ENCODE measurements around the gene LTO1.

LTO1 gene

GRCh38 chr11:69639831-69640230, 35.3 kb downstream of the LTO1 start:
- peak overlapping the region in 1 of 10 experiments; percentile 43; a peak in 2 of 20 replicates for H3K4me3 ChIP-seq
- no peak overlapping the region for H3K27ac ChIP-seq
- H4K20me1 ChIP-seq = peaks cover 0 to 75% (median 58%) of the 10 kb centered on the region in 11 experiments; a peak in 17 of 22 replicates
- peak overlapping the region in 3 of 11 experiments; percentile 67 to 97 (median 97); a peak in 5 of 22 replicates for H3K4me2 ChIP-seq
- H3K9ac ChIP-seq = no peak overlapping the region
- H3K36me3 ChIP-seq = no peaks in the 10 kb centered on the region
- H3K4me1 ChIP-seq = peaks cover 34 to 48% (median 41%) of the 10 kb centered on the region in 10 experiments
- no peaks in the 10 kb centered on the region for H3K9me3 ChIP-seq (replicated peaks in 1 of 11)
- no peak for TF ChIP-seq Cebpa-rat (IDR thresholded peaks at IDR 0.05)
- peaks cover 83 to 97% (median 91%) of the 10 kb centered on the region in 11 experiments for H3K27me3 ChIP-seq

GRCh38 chr11:69638941-69639681, 36.0 kb downstream of the LTO1 start:
- no peaks in the 10 kb centered on the region for H3K9me3 ChIP-seq (replicated peaks in 1 of 11)
- peak overlapping the region; percentile 26 to 66 (median 48); a peak in 19 of 20 replicates for H3K4me3 ChIP-seq
- no peak for TF ChIP-seq Cebpa-rat (IDR thresholded peaks at IDR 0.05)
- peaks cover 91 to 99% (median 96%) of the 10 kb centered on the region in 11 experiments for H3K27me3 ChIP-seq
- H3K4me1 ChIP-seq = peaks cover 34 to 48% (median 41%) of the 10 kb centered on the region in 10 experiments
- peaks cover 0 to 73% (median 54%) of the 10 kb centered on the region in 11 experiments; a peak in 17 of 22 replicates for H4K20me1 ChIP-seq
- H3K4me2 ChIP-seq = peak overlapping the region; percentile 70 to 90 (median 83)
- no peak overlapping the region for H3K27ac ChIP-seq
- H3K36me3 ChIP-seq = no peaks in the 10 kb centered on the region
- peak overlapping the region in 3 of 11 experiments; percentile 5 to 48 (median 43); a peak in 3 of 22 replicates for H3K9ac ChIP-seq

- H3K36me3 ChIP-seq = no peaks in the 10 kb centered on the region
- TF ChIP-seq Cebpa-rat (IDR thresholded peaks at IDR 0.05) = no peak
- no peak overlapping the region for H3K27ac ChIP-seq
- H3K4me2 ChIP-seq = peak overlapping the region; percentile 70 to 90 (median 83)
- peaks cover 95 to 100% (median 100%) of the 10 kb centered on the region in 11 experiments for H3K27me3 ChIP-seq
- peaks cover 0 to 70% (median 50%) of the 10 kb centered on the region in 11 experiments; a peak in 17 of 22 replicates for H4K20me1 ChIP-seq
- peak overlapping the region; percentile 26 to 66 (median 48); a peak in 19 of 20 replicates for H3K4me3 ChIP-seq
- H3K9me3 ChIP-seq (replicated peaks in 1 of 11) = no peaks in the 10 kb centered on the region
- H3K4me1 ChIP-seq = peaks cover 34 to 47% (median 40%) of the 10 kb centered on the region in 10 experiments
- peak overlapping the region in 2 of 11 experiments; percentile 5 to 43; a peak in 2 of 22 replicates for H3K9ac ChIP-seq
These were observed 36.9 kb downstream of the LTO1 start for GRCh38 chr11:69637941-69638871.

GRCh38 chr11:69637198-69637940, 37.8 kb downstream of the LTO1 start:
- Histone ChIP-seq H3K9me3 (replicated peaks in 1 of 11) (no peaks in the 10 kb centered on the region), H3K4me3 (peak overlapping the region in 8 of 10 experiments; percentile 36 to 66 (median 50); a peak in 10 of 20 replicates), H4K20me1 (peaks cover 0 to 70% (median 50%) of the 10 kb centered on the region in 11 experiments; a peak in 17 of 22 replicates), H3K27ac (no peak overlapping the region), H3K27me3 (peaks cover 87 to 97% (median 95%) of the 10 kb centered on the region in 11 experiments), H3K4me2 (peak overlapping the region; percentile 70 to 90 (median 83)), H3K36me3 (no peaks in the 10 kb centered on the region), H3K4me1 (peaks cover 34 to 46% (median 40%) of the 10 kb centered on the region in 10 experiments), H3K9ac (no peak overlapping the region)
- TF ChIP-seq Cebpa-rat (IDR thresholded peaks at IDR 0.05) = no peak

- Histone ChIP-seq H3K27ac (no peak overlapping the region), H3K4me3 (peak overlapping the region in 3 of 10 experiments; percentile 36 to 66 (median 55); a peak in 2 of 20 replicates), H3K9me3 (replicated peaks in 1 of 11) (no peaks in the 10 kb centered on the region), H3K4me1 (peaks cover 34 to 39% (median 36%) of the 10 kb centered on the region in 10 experiments), H3K9ac (no peak overlapping the region), H3K27me3 (peaks cover 79 to 90% (median 88%) of the 10 kb centered on the region in 11 experiments), H3K4me2 (peak overlapping the region in 7 of 11 experiments; percentile 77 to 90 (median 84); a peak in 8 of 22 replicates), H4K20me1 (peaks cover 0 to 70% (median 50%) of the 10 kb centered on the region in 11 experiments; a peak in 17 of 22 replicates), H3K36me3 (no peaks in the 10 kb centered on the region)
- TF ChIP-seq Cebpa-rat (IDR thresholded peaks at IDR 0.05) = 0 out of 22 replicates have a peak, but pooled peaks of 1 of the 11 experiments have one; percentile 15
These were observed 38.5 kb downstream of the LTO1 start for GRCh38 chr11:69636512-69637197.

- Histone ChIP-seq H4K20me1 (peaks cover 0 to 63% (median 45%) of the 10 kb centered on the region in 11 experiments; a peak in 17 of 22 replicates), H3K4me2 (no peak overlapping the region), H3K9ac (no peak overlapping the region), H3K36me3 (no peaks in the 10 kb centered on the region), H3K27me3 (peaks cover 72 to 85% (median 81%) of the 10 kb centered on the region in 11 experiments), H3K4me3 (no peak overlapping the region), H3K4me1 (peaks cover 28 to 32% (median 30%) of the 10 kb centered on the region in 10 experiments), H3K27ac (no peak overlapping the region), H3K9me3 (replicated peaks in 1 of 11) (no peaks in the 10 kb centered on the region)
- no peak for TF ChIP-seq Cebpa-rat (IDR thresholded peaks at IDR 0.05)
These were observed 39.2 kb downstream of the LTO1 start for GRCh38 chr11:69635804-69636511.

GRCh38 chr11:69635195-69635594, 40.0 kb downstream of the LTO1 start:
- Histone ChIP-seq H3K4me1 (peaks cover 22 to 27% (median 24%) of the 10 kb centered on the region in 10 experiments), H3K4me3 (no peak overlapping the region), H3K9ac (no peak overlapping the region), H3K27me3 (peaks cover 65 to 78% (median 73%) of the 10 kb centered on the region in 11 experiments), H3K36me3 (no peaks in the 10 kb centered on the region), H3K27ac (no peak overlapping the region), H3K4me2 (no peak overlapping the region), H3K9me3 (replicated peaks in 1 of 11) (peaks cover 0 to 7% (median 3%) of the 10 kb centered on the region in 11 experiments; a peak in 11 of 22 replicates), H4K20me1 (peaks cover 0 to 57% (median 39%) of the 10 kb centered on the region in 11 experiments; a peak in 17 of 22 replicates)
- TF ChIP-seq Cebpa-rat (IDR thresholded peaks at IDR 0.05) = no peak

Measured in BLaER1 treated with 17β-estradiol and CSF1 and Interleukin-3, amounts not matched to agents 10 nM and 100 nM (cell line).